ENCODE measurements around the gene BRF1. TPM values are rescaled to one million over a fixed set of nuclear protein-coding genes. Genes with fewer than 3 reads are reported as not detected.

Gene BRF1
- polyA plus RNA-seq, 1 of the 3 experiments (the other 2 are of a cell fraction): 15.7 TPM

DNA sequence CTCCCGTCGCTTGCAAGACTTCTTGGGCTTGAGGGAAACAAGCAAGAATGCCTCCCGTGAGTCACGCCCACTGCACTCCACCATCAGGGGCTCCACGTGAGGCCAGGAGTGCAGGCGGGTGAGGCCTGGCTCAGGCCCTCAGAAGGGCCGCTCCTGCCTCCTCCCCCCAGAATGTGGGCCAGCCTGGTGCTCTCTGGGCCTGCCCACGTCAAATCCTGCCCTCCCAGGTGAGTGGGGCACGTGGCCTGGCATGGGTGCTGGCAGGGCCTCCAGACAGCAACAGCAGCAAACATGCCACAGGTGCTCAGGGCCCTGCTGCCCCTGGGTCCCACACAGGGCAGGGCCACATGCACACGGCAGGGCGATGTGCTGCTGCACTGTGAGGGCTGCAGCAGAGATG is 83.0 kb downstream of the BRF1 start:
- Histone ChIP-seq H3K4me2 (no peak overlapping the region), H3K9me3 (no peaks in the 10 kb centered on the region), H3F3A (replicated peaks; ENCODE audit: insufficient read depth) (no peaks in the 10 kb centered on the region), H2AFZ (ENCODE audit: low read depth) (no peak overlapping the region), H3K36me3 (replicated peaks in 1 of 2; ENCODE audit: control insufficient read depth in 1 of 2, insufficient read depth in 2 of 2, low read length in 1 of 2) (peaks cover 0 to 32% of the 10 kb centered on the region in 2 experiments), H4K20me1 (ENCODE audit: insufficient read depth) (no peaks in the 10 kb centered on the region), H3K79me2 (ENCODE audit: insufficient read depth) (no peaks in the 10 kb centered on the region), H3K4me1 (ENCODE audit: control insufficient read depth in 1 of 2, insufficient read depth in 2 of 2, low read depth in 1 of 2, low read length in 1 of 2) (peaks cover 0 to 44% of the 10 kb centered on the region in 2 experiments; a peak in 1 of 4 replicates), H3K27me3 (ENCODE audit: insufficient read depth) (no peaks in the 10 kb centered on the region), H3K9me2 (no peaks in the 10 kb centered on the region), H3K27ac (ENCODE audit: low read depth in 2 of 2, low read length in 1 of 2) (no peak overlapping the region), H3K9ac (no peak overlapping the region), H3K4me3 (ENCODE audit: low read depth in 2 of 2, low read length in 1 of 2) (no peak overlapping the region)
- no peak for TF ChIP-seq NFIC (IDR thresholded peaks at IDR 0.05; ENCODE audit: borderline replicate concordance)
- TF ChIP-seq, protein P1, sequence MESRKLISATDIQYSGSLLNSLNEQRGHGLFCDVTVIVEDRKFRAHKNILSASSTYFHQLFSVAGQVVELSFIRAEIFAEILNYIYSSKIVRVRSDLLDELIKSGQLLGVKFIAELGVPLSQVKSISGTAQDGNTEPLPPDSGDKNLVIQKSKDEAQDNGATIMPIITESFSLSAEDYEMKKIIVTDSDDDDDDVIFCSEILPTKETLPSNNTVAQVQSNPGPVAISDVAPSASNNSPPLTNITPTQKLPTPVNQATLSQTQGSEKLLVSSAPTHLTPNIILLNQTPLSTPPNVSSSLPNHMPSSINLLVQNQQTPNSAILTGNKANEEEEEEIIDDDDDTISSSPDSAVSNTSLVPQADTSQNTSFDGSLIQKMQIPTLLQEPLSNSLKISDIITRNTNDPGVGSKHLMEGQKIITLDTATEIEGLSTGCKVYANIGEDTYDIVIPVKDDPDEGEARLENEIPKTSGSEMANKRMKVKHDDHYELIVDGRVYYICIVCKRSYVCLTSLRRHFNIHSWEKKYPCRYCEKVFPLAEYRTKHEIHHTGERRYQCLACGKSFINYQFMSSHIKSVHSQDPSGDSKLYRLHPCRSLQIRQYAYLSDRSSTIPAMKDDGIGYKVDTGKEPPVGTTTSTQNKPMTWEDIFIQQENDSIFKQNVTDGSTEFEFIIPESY (IDR thresholded peaks at IDR 0.05; ENCODE audit: borderline replicate concordance, low read depth): no peak
- TF ChIP-seq SMC3 (IDR thresholded peaks at IDR 0.05; ENCODE audit: low read depth, low read length): no peak
- TF ChIP-seq, protein P2, sequence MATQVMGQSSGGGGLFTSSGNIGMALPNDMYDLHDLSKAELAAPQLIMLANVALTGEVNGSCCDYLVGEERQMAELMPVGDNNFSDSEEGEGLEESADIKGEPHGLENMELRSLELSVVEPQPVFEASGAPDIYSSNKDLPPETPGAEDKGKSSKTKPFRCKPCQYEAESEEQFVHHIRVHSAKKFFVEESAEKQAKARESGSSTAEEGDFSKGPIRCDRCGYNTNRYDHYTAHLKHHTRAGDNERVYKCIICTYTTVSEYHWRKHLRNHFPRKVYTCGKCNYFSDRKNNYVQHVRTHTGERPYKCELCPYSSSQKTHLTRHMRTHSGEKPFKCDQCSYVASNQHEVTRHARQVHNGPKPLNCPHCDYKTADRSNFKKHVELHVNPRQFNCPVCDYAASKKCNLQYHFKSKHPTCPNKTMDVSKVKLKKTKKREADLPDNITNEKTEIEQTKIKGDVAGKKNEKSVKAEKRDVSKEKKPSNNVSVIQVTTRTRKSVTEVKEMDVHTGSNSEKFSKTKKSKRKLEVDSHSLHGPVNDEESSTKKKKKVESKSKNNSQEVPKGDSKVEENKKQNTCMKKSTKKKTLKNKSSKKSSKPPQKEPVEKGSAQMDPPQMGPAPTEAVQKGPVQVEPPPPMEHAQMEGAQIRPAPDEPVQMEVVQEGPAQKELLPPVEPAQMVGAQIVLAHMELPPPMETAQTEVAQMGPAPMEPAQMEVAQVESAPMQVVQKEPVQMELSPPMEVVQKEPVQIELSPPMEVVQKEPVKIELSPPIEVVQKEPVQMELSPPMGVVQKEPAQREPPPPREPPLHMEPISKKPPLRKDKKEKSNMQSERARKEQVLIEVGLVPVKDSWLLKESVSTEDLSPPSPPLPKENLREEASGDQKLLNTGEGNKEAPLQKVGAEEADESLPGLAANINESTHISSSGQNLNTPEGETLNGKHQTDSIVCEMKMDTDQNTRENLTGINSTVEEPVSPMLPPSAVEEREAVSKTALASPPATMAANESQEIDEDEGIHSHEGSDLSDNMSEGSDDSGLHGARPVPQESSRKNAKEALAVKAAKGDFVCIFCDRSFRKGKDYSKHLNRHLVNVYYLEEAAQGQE (IDR thresholded peaks at IDR 0.05; ENCODE audit: low read depth, low read length): no peak
- TF ChIP-seq FOXM1 (IDR thresholded peaks at IDR 0.05; ENCODE audit: low read depth): no peak
- TF ChIP-seq CHD2 (IDR thresholded peaks at IDR 0.05; ENCODE audit: low read length, partially characterized antibody): no peak
- ChIA-PET POLR2A (no interaction called here), CTCF (interaction anchor here (1.4 kb wide), 1 partner anchor 9 kb away, joined by 3 read pairs; no protein-coding TSS in a partner anchor)
- WGBS (ENCODE audit: low lambda C conversion rate): no CpG with 5 or more reads among the region's 11 CpGs
- DNase-seq: no peak

- H3K27me3 ChIP-seq (ENCODE audit: insufficient read depth): no peaks in the 10 kb centered on the region
- H3K9me3 ChIP-seq: no peaks in the 10 kb centered on the region
- H3K9me2 ChIP-seq: no peaks in the 10 kb centered on the region
- no peak overlapping the region for H3K4me3 ChIP-seq (ENCODE audit: low read depth in 2 of 2, low read length in 1 of 2)
- no peak overlapping the region for H3K27ac ChIP-seq (ENCODE audit: low read depth in 2 of 2, low read length in 1 of 2)
- WGBS (ENCODE audit: low lambda C conversion rate): 96% methylated on average over 19 of the region's 30 CpGs
- peaks cover 0 to 30% of the 10 kb centered on the region in 2 experiments for H3K36me3 ChIP-seq (replicated peaks in 1 of 2; ENCODE audit: control insufficient read depth in 1 of 2, insufficient read depth in 2 of 2, low read length in 1 of 2)
- DNase-seq: no peak
- no peaks in the 10 kb centered on the region for H3F3A ChIP-seq (replicated peaks; ENCODE audit: insufficient read depth)
- H4K20me1 ChIP-seq (ENCODE audit: insufficient read depth): no peaks in the 10 kb centered on the region
- CTCF ChIA-PET: interaction anchor here (1.0 to 1.4 kb wide), 2 partner anchors 10 to 13 kb away, joined by 3 to 5 read pairs; no protein-coding TSS in a partner anchor
- H3K4me2 ChIP-seq: no peak overlapping the region
- TF ChIP-seq, protein P3, sequence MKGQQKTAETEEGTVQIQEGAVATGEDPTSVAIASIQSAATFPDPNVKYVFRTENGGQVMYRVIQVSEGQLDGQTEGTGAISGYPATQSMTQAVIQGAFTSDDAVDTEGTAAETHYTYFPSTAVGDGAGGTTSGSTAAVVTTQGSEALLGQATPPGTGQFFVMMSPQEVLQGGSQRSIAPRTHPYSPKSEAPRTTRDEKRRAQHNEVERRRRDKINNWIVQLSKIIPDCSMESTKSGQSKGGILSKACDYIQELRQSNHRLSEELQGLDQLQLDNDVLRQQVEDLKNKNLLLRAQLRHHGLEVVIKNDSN (IDR thresholded peaks at IDR 0.05; ENCODE audit: borderline replicate concordance, low read depth): no peak
- TF ChIP-seq NRF1 (IDR thresholded peaks at IDR 0.05; ENCODE audit: low read depth, low read length): no peak
- TF ChIP-seq, protein P4, sequence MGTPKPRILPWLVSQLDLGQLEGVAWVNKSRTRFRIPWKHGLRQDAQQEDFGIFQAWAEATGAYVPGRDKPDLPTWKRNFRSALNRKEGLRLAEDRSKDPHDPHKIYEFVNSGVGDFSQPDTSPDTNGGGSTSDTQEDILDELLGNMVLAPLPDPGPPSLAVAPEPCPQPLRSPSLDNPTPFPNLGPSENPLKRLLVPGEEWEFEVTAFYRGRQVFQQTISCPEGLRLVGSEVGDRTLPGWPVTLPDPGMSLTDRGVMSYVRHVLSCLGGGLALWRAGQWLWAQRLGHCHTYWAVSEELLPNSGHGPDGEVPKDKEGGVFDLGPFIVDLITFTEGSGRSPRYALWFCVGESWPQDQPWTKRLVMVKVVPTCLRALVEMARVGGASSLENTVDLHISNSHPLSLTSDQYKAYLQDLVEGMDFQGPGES (IDR thresholded peaks at IDR 0.05; ENCODE audit: low read depth, low read length): no peak
- TF ChIP-seq, protein P5, sequence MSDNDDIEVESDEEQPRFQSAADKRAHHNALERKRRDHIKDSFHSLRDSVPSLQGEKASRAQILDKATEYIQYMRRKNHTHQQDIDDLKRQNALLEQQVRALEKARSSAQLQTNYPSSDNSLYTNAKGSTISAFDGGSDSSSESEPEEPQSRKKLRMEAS (IDR thresholded peaks at IDR 0.05; ENCODE audit: low read depth): no peak
- TF ChIP-seq GATA2 (CRISPR knock-in tag; IDR thresholded peaks at IDR 0.05): no peak
- TF ChIP-seq MXI1 (IDR thresholded peaks at IDR 0.05; ENCODE audit: low read depth, low read length): no peak
- TF ChIP-seq JUND (IDR thresholded peaks at IDR 0.05): no peak
- no peak for TF ChIP-seq FOXJ3 (CRISPR knock-in tag; IDR thresholded peaks at IDR 0.05)
- TF ChIP-seq POLR2AphosphoS5 (IDR thresholded peaks at IDR 0.05; ENCODE audit: low read depth, low read length): no peak
- peaks cover 0 to 52% of the 10 kb centered on the region in 2 experiments; a peak in 1 of 4 replicates for H3K4me1 ChIP-seq (ENCODE audit: control insufficient read depth in 1 of 2, insufficient read depth in 2 of 2, low read depth in 1 of 2, low read length in 1 of 2)
- POLR2A ChIA-PET: no interaction called here
- no peaks in the 10 kb centered on the region for H3K79me2 ChIP-seq (ENCODE audit: insufficient read depth)
- H2AFZ ChIP-seq (ENCODE audit: low read depth): no peak overlapping the region
- H3K9ac ChIP-seq: no peak overlapping the region
Observed at GRCh38 chr14:105216490-105217247, 84.1 kb downstream of the BRF1 start.

All from SK-N-SH (cell line).